OCI-LY1 (cell line): Measurements from ENCODE around the gene NOX3.

ENCODE experiments used
- CTCF ChIP-seq: fragments of 200-600 bp; sonication (generic), shearing (Covaris generic); IDR thresholded peaks from 2 replicates; pipeline ENCODE4 v1.5.1; 2017; ENCODE audit warnings: mild to moderate bottlenecking, antibody characterized with exemption, low read length, moderate library complexity, mixed read lengths
- EZH2 ChIP-seq: fragments of 200-600 bp; sonication (generic), shearing (Covaris generic); IDR thresholded peaks from 2 replicates; pipeline ENCODE4 v1.8.0; 2017; ENCODE audit warnings: borderline replicate concordance, mixed run types, mild to moderate bottlenecking, antibody characterized with exemption, low read length, moderate library complexity, mixed read lengths

GRCh38 chr6:155366325-155366724 lies 89.3 kb downstream of the NOX3 start:
- TF ChIP-seq CTCF, result no peak
- no peak for TF ChIP-seq EZH2
